HG03175 (cell line): Measurements from ENCODE around the gene KIF1A.
"Not testable (repeated sequence)": the region's sequence is repeated elsewhere in the genome, so short reads cannot be mapped to it uniquely, and the experiment has no call there.

Experiments used
- ATAC-seq: cut with Tn5 transposase; IDR thresholded peaks from one replicate; pipeline ENCODE4 v1.9.1; 2021; ENCODE audit warnings: mild to moderate bottlenecking, moderate library complexity; ENCODE audit not compliant: unreplicated experiment

The KIF1A gene

DNA sequence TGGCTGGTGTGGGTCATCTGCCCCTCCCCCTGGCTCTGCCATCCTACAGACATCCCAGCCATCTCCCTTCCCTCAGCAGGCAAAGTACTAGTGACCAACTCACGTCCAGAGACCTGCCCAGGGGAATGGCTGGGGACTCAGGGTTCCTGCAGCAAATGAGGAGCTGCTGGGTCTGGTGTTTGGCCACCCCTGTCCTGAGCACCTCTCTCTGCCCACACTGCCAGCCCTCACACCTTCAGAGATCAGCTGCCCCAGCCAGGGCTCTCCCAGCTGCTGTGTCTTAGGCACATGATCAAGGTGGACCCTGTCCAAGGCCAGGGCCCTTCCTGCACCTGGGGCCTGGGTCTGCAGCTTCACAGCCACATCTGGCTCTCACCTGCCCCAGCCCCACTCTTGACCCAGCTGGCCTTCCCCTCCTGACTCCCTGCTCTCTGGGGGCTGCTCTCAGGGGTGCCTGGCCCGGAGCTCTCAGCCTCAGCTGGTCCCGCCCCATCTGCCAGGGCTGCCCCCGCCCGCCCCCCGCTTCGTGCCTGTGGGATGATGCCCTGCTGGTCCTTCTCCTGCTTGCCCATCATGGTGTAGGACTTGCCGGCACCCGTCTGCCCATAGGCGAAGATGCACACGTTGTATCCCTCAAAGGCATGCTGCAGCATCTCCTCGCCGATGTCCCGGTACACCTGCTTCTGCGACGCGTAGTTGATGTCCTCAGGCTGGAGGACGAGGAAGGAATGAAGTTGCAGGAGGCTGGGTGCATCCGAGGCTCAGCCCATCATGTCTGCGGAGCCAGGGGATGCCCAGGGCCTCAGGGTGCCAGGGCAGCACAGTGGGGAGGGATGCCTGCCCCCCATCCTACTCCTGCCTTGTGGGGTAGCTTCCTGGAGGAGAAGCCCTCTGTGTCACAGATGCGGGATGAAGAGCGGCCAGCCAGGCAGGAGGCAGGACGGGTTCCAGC lies 32.2 kb downstream of the KIF1A start:
- no peak for ATAC-seq

DNA sequence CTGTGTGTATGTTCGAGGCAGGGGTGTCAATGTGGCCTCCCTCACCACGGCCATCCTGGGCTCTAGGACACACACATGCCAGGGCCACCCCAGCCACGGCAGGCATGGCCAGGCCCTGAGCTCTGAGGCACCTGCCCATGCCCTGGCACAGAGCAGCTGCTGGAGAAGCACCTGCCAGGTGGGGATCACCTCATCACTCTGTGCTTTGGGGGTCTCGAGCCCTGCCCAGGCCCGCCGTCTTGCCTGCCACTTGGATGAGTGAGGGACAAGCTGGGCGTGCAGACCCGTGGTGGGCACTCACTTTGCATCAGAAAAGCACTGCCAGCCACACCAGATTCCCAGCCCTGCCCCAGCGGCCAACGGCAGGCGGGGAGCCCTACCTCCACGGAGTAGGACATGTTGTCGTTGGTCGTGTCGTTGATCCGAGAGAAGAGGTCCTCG lies 33.1 kb downstream of the KIF1A start:
- no peak for ATAC-seq

DNA sequence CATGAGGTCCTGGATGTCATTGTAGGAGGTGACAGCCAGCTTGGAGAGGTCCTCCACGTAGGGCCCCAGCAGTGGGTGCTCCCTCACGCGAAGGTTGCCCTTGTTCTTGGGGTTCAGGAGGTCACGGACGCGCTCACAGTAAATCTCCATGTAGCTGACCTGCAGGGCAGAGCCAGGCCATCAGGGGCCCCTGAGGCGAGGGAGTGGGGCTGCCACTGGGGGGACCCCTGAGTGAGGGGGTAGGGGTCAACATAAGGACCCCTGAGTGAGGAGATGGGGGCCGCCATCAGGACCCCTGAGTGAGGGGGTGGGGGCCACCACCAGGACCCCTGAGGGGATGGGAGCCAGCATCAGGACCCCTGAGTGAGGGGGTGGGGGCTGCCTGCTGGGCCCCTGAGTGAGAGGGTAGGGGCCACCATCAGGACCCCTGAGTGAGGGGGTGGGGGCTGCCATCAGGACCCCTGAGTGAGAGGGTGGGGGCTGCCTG lies 33.6 kb downstream of the KIF1A start:
- no peak for ATAC-seq

DNA sequence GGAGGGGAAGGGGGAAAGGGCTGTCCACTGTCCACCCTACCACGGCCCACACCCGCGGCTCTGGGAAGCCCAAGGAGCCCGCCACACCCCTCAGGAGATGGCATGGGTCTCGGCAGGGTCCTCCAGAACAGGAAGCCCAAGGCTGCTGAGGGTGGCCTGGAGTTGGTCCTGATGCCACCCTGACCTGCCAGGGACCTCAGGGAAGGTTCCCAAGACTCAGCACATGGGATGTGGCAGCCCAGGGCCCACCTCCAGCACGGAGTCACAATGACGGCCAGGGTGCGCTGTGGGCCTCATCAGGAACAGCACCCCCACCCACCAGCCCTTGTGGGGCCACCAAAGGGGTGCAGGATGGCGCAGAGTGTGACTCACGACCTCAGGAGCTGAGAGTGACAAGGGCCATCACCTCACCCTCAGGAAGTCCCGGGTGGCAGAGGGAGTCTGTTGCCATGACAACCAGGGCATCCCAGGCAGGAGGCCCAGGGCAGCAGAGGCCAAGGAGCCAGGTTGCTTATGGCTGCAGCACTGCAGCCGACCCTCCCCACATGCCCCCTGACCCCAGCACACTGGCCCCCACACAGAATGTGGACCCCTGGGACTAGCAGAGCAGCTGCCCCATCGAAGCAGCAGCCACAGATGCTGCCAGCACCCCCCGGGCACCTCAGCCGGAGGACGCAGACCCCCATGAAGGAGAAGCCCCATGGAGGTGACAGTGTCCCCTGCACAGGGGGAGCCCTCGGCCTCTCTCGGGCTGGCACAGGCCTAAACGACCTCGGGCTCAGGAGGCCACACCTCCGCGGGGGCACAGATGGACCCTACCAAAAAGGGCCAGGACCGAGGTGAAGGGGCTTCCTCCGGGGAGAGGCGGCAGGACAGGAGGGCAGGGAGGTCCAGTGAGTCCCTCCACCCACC lies 34.3 kb downstream of the KIF1A start:
- ATAC-seq: no peak

DNA sequence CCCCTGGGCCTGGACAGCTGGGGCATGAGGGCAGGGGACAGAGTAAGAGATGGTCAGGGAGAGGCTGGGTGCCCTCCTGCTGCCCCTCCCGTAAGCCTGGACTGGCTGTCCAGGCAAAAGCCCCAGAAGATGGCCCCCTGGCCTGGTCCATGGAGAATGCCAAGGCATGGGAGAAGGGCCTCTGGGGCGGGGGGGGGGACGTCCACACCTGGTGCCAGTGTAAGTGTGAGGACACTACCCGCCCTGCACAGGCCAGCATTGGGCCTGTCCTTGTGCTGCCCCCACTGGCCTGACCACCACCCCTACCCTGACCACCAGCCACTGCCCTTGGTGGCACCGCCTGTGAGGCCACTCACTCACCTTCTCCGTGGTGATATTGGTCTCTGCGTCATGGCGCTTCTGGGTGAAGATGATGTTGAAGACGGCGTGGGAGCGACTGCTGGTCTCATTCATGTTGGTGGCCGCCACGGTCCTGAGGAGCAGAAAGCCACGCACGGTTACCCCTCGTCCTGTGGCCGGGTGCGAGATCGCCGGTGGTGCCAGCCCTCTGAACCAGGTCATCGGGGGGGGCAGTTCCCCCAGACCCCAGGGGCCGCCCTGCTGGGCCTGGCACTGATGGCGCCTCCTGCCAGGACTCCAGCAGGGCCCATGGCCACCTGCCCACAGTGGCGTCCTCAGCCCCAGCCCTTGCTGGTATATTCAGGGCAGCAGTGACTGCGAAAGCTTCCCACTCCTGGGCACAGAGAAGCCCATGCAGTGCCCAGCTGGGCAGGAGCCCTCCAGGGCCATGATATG lies 35.2 kb downstream of the KIF1A start:
- no peak for ATAC-seq

DNA sequence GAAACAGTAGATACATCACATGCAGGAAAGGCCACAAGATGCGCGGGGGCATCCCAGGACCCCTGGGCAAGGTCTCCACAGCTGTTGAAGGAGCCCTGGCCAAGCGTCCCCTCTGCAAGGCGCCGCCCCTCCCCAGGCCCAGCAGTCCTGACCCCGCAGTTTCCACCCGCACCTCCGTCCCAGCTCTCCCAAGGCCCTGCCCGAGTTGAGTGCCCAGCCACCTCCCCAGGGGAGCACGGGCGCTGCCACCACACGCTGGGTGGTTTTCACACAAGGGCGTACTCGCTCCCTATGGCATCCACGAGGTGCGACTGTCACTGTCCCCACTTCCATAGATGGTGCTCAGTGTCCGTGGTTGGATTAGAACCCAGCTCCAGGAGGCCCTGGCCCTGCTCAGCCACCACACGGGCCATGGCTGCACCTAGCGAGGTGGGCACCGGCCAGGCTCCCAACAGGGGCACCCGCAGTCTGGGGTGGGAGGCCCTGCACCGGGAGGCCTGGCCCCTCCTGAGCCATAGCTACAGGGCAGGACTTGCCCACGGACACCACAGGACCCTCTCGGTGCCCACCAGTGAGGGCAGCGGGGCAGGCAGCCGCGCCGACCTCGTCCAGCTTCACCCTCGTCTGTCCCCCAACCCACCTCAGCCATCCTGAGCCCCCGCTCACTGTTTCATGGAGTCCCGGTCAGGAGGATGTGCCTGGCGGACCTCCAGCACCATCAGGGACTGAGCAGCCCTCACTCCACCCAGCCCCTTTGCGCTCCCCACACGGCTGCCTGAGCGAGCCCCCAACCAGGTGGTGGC lies 36.0 kb downstream of the KIF1A start:
- ATAC-seq: no peak

DNA sequence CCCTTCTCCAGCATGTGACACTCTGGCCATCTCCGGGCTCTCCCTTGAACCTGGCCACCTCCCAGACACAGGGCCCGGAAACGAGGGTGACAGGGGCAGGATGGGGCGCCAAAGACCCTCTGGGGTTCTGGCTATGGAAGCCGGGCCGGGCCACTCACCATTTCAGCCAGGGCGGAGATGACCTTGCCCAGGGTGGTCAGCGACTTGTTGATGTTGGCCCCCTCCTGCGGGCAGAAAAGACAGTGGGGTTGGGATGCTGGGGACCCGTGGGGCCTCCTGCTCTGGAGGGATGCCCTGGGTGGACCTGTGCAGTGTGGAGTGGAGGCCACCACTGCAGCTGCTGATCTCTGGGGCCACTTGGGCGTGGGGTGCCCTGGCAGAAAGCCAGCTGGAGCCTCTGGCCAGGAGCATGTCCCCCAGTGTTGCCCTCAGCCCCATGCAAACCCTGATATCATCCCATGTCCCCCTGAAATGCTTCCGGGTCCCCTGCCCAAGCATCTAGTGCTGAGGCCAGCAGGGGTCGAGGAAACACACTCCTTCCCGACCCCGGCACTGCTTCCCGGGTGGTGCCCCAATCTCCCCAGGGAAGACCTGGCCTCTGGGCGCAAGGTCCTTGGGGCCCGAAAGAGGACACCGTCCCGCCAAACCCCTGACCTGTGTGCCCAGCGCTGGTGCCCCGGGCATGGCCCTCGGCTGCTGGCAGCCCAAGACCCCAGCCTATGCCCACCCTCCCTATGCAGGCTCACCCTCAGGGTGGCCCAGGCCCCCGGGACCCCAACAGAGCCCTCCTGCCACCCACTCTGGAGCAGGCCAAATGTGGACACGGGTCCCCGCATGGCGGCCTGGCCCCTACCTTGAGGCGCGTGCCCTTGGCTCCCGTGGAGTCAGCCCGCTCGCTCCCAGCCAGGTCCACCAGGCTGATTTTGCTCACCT lies 36.9 kb downstream of the KIF1A start:
- ATAC-seq: no peak

DNA sequence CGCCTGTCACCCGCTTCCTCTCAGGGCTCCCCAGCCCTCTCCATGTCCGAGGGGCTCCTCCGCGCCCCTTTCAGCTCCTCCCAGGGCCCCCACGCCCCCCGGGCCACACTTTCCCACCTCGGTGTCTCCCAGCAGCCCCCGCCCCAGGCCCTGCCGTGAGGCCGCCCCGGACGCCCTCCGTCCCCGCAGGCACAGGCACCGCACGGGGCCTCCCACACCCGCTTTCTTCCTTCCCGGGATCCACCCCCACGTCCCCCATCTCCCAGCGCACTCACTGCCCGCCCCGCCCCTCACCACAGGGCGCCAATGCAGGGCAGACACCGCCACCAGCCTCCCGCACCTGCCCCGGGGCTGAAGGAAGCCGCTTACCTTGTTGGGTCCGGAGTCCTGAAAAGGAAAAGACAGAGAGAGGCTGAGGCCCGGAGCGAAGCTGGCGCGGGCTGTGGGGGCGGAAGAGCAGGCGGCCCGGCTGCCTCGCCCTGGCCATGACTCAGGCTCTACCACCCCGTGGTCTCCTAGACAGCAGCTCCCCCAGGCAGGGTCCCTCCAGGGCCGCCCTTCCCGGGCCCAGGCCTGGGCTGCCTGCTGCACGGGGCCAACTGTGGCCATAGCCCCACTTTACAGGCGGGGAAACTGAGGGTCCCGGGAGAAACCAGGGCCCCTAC lies 37.7 kb downstream of the KIF1A start:
- ATAC-seq: no peak

DNA sequence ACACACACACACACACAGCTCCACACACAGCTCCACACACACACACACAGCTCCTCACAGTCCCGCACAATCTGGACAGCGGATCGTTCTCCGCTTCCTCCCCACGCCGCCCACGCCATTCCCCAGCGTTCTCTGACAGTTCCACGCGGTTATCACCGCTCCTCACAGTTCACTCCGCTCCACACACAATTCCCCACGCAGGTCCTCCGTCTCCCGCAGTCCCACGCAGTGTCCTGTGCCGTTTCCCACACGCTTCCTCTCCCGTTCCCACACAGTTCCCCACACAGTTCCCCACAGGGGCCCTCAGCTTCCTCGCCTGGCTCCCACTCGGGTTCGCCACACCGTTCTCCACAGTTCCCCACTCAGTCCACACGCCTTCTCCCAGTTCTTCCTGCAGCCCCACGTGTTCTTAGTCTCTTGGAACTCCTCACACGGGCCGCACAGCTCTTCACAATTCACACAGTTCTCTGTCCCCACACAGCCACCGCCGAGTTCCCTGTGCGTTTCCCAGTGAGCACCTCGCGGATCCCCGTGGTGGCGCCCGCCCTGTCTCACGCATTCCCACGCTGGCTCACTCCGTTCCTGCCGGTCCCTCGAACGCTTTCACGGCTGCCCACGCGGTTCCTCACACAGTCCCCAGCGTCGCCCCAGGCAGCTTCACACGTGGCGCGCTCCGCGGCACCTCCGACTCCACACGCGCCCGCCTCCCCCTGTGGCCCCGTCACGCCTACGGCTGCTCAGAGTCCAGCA lies 38.4 kb downstream of the KIF1A start:
- no peak for ATAC-seq

DNA sequence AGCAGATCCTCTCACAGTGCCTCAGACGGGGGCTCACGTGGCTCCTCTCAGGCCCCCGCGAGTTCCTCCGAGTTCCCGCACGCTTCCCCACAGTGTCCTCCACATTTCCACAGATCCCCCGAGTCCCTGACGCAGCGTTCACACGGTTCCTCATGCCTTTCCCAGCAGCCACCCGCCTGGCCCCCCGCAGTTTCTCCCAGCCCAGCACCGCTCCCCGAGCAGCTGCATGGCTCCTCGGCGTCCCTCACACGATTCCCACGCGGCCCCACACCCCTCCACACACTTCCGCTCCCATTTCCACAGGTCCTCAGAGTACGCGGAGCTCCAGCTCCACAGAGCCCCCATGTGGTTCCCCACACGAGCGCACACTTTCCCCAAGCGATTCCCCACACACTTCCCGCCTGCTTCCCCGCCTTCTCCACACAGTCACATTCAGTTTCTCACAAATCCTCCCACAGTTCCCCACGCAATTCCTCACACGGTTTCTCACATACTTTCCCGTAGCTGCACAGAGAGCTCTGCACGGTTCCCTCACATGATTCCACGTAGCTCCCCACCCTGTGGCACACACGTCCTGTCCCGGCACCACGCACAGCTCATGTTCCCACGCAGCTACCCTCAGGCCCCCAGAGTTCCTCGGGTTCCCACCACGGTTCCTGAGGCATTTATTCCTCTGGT lies 39.9 kb downstream of the KIF1A start:
- ATAC-seq: no peak

DNA sequence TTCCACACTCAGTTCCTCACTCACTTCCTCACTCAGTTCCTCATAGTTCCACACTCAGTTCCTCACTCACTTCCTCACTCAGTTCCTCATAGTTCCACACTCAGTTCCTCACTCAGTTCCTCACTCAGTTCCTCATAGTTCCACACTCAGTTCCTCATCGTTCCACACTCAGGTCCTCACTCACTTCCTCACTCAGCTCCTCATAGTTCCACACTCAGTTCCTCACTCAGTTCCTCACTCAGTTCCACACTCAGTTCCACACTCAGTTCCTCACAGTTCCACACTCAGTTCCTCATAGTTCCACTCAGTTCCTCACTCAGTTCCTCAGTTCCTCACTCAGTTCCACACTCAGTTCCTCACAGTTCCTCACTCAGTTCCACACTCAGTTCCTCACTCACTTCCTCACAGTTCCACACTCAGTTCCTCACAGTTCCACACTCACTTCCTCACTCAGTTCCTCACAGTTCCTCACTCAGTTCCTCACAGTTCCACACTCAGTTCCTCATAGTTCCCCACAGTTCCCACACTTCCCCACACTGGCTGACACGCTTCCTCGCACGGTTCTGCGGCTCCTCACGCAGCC lies 40.7 kb downstream of the KIF1A start:
- ATAC-seq: not testable (repeated sequence)

DNA sequence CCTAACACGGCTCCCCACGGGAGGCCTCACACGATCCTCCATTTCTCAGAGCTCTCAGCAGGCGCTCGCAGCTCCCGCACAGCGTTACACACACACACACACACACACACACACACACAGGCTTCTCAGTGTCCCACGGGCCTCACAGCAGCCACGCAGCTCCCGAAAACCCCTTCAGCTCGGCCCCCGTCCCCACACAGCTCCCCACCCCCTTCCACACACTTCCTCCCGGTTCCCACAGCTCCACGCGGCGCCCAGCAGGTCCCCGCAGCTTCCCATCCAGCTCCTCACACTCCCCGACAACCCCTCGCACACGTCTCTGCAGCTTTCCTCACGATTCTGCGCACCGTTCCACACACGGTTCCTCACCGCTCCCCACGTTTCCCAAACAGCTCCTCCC lies 41.6 kb downstream of the KIF1A start:
- ATAC-seq: no peak

DNA sequence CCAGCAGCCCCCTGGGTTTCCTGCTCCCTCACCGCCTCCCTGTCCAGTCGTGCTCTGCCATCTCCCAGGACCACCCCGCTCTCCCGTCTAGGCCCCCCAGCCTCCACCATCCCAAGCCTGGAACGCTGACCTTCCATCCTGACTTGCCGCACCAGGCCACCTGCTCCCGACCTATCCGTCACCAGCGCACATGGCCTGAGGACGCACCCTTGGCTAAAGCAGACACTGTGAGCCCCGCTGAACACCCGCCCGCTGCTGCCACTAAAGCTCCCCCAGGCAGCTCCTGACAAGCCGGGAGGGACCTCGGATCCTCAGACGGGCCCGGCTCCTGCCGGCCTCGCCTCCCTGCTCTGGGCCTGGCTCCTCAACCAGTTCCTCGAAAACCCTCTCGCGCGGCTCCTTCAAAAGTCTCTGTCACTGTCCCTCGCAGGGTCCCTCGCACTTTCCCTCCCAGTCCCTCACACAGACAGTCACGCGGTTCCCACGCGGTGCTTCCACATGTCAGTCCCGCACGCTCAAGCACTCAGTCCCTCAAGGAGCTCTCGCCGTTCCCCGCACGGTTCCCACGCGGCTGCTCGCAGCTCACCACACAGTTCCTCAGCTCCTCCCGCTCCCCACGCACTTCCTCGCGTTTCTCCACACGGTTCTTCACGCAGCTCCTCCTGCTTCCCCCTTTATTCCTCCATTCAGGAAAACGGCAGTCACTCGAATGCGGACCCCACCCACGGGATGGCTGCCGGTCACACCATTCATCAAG lies 42.4 kb downstream of the KIF1A start:
- ATAC-seq: no peak

DNA sequence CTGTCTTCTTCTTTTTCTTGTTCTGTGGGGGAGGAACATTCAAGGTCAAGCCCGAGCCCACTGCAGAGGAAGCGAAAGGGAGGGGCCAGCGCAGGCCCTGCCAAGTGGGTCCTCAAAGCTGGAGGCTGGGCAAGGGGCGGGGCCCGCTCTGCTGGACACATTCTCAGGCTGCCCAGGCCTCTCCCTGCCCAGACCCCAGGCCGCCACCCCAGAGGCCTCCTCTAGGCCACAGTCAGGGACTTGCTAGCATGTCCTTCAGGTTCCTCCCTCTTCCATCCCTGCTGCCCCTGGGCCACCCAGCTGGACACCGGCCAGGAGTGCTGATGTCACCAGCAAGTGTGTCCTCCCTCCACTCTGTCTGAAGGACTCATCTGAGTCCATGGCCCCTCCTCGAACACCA lies 44.1 kb downstream of the KIF1A start:
- no peak for ATAC-seq

DNA sequence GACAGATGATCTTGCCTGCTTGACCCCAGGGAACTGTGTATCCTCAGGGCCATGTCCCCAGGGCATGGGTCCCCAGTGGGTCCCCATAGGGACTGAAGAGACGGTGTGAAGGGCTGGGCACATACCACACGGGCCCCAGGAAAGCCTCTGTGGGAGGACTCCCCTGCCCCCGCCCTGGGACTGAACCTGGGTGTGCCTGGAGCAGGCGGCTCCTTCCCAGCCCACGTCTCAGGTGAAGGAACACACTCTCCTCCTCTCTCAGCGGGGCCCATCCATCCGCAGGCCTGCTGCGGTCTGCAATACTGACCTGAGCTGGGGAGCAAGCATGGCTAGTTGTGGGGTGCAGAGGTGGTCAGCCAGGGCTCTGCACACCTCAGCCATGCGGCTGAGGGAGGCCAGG lies 45.2 kb downstream of the KIF1A start:
- ATAC-seq: no peak

DNA sequence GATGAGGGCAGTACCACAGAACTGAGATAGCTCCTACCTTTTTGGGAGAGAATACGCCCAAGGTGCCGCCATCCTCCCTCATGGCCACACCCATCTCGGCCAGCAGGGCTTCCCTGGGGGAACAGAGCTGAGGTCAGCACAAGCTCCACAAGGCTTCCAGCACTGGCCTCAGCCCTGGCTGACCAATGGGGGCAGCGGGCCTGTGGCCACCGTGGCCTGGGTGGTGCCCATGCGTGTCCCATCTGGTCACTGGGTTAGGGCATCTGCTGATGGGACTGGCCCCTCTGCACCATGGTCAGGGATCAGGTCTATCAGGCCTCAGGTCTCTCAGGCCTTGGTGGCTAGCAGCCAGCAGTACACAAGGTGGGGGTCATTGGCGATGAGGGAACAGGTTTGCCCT lies 50.9 kb downstream of the KIF1A start:
- no peak for ATAC-seq
